HG03103 (cell line): Measurements from ENCODE around the gene ARHGDIA.
A peak's percentile ranks its signal among the peaks of the same experiment; 100 is the strongest.

ENCODE experiments used
- ATAC-seq: cut with Tn5 transposase; IDR thresholded peaks from one replicate; pipeline ENCODE4 v1.9.1; 2021; ENCODE audit warnings: low read depth; ENCODE audit not compliant: unreplicated experiment

ARHGDIA gene

GRCh38 chr17:81906476-81907218 is 35.5 kb upstream of the ARHGDIA start:
- no peak for ATAC-seq

GRCh38 chr17:81905993-81906392 is 34.9 kb upstream of the ARHGDIA start:
- no peak for ATAC-seq

GRCh38 chr17:81905424-81905875 is 34.3 kb upstream of the ARHGDIA start:
- ATAC-seq = no peak

- ATAC-seq = no peak
These were observed 33.7 kb upstream of the ARHGDIA start for GRCh38 chr17:81904600-81905423.

DNA sequence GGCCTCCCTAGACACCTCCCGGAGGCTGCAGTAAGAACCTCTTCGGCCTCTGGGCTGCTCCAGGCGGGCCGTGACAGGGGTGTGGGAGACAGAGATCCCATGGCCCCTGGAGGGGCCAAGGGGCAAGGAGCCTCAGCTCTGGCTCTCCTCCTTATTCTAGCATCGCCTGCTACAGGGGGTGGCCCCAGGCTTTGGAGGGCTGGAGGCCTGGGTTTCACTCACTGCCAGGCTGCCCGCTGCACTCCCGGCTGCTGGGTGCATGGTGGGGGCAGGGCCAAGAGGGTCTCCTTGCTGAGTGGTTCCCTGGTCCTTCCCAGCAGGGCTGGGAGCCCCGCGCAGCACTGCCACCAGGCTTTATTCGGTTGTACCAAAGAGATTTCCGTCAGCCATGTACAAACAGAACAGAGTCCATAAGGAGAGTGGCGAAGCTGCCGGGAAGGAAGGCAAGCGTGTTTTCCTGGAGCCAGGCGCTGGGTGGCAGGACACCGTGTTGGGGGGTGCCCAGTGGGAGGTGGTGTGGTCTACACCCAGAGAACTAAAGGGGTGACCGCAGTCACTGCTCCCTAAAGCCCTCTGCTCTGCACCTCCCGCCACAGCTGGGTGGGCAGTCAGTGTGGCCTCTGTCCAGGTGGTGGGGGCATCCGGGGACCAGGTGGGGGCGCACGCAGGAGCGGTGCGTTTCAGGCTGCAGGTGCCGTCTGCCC is 32.9 kb upstream of the ARHGDIA start:
- ATAC-seq = no peak

GRCh38 chr17:81903415-81903831 is 32.3 kb upstream of the ARHGDIA start:
- ATAC-seq = no peak

DNA sequence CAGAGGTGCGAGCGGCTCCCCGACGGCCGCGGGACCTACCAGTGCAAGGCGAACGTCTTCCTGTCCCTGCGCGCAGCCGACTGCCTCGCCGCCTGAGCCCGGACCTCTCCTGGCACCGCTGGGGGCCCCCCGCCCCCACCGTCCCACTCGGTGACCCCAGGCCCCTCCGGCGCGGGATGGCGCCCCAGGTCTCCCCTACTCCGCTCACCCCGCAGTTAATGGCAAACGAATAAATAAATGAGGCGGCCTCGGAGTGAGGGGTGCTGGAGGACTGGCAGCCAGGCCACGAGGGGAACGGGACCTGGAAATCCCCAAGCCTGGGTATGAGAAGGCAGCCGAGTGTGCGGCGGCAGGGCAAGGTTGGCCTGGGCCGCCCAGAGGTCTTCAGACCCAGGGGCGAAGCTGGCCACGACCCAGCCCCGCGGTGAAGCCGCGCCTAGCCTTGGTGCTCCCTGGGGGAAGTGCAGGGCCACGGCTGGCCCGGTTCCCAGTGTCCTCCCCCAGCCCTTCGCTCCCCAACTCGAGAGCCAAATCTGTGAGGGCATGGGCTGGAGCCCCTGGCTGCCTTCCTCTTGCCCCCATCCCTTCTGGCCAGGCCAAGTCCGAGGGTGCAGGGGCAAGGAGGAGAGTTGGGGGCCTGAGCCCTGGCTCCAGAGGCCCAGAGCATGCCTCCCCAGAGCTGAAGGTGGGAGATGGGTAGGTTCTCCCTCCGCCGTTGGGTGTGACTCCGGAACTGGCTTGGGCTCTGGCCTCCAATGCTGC is 31.7 kb upstream of the ARHGDIA start:
- ATAC-seq = no peak

DNA sequence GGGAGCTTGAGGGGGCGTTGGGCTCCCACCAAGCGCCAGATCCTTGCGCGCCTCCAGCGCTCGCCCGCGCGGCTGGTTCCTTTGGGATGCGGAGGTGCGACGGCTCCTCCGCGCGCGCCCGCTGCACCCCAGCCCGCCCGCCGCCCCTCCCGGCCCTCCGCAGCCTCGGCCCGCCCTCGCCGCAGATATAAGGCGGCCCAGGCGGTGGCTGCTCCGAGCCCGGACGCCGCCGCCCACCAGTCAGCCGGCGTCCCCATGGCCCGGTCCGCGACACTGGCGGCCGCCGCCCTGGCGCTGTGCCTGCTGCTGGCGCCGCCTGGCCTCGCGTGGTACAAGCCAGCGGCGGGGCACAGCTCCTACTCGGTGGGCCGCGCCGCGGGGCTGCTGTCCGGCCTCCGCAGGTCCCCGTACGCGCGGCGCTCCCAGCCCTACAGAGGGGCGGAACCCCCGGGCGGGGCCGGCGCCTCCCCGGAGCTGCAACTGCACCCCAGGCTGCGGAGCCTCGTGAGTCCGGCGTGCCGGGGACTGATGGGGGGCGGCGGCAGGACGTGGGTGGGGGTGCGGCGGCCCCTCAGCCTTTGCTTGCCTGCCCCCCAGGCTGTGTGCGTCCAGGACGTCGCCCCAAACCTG is 31.0 kb upstream of the ARHGDIA start, which contains the start of gene NPB:
TSS of gene NPB (plus strand) at position 216 of the 630 bp plus-strand sequence. CDS start at position 256, 40 bp downstream.
- ATAC-seq = no peak

DNA sequence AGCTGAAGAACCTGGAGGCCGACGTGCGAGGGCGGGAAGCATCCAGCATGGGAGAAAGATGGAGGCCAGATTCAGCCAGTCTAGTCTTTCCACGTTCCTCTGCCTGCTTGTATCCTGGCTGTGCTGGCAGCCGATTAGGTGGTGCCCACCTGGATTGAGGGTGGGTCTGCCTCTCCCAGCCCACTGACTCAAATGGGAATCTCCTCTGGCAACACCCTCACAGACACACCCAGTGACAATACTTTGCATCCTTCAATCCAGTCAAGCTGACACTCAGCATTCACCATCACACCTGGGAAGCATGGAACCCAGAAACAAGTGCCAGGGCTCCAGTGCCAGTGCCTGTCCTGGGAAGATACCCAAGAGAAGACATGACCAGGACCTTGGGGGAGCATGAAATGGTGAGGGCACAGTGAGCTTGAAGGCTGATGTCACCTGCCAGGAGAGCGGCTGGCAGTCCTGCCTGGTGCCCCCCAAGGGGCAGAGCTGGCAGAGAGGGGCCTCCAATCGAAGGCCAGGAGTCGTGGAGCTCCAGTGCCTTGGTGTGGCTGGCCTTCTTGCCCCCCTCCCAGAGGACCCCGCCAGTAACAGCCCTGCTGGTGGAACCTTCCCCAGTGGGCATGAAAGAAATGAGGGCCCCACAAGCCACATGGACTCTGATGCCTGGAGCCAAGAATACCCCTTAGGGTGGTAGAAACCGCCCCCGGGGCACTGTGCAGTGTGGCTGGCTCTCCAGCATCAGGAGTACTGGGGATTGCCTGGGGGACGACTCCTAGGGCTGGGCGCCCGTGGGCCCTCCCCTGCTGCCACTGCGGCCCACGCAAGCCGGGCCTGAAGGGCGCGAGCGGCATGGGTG is 30.3 kb upstream of the ARHGDIA start:
- ATAC-seq = no peak

GRCh38 chr17:81900181-81900820 is 29.2 kb upstream of the ARHGDIA start:
- no peak for ATAC-seq

GRCh38 chr17:81899514-81900166 is 28.5 kb upstream of the ARHGDIA start:
- no peak for ATAC-seq

- no peak for ATAC-seq
These were observed 27.7 kb upstream of the ARHGDIA start for GRCh38 chr17:81898885-81899284.

DNA sequence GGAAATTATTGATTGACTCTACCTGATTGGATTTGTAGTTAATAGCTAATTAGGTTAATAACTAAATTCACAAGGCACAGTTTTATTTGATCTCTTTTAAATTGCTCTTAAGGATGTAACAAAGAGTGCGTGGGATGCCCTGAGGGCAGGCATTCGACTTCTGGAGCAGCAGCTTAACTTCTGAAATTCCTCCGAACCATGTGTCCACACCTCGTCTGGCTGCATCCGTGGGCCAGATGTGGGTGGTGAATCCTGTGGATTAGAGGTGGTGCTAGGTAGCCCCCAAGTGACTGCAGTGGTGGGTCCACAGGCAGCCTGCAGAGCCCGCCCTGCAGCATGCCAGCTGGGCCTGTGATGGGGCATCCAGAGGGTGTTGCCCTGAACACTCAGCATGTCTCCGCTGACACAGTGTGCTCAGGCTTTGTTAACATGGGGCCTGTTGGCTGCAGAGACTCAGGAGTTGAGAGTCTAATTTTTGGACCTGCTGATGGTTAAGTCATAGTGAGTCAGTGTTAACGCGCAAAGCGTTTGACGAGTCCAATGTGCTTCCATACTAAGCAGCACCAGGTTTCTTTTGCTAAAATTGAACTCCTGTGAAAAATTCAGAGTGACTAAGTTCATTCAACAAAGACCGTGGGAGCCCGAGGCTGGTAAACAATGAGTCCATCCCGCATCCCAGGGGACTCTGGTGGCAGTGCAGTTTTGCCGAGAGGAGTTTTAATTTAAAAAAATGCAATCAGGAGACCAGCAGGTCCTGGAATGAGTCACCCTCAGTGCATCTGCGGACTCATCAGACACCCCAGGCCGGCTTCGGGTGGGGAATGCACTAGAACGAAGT is 27.1 kb upstream of the ARHGDIA start:
- no peak for ATAC-seq

- no peak for ATAC-seq
These were observed 24.3 kb upstream of the ARHGDIA start for GRCh38 chr17:81895400-81895799.

- ATAC-seq = no peak
These were observed 20.1 kb upstream of the ARHGDIA start for GRCh38 chr17:81891303-81891552.

DNA sequence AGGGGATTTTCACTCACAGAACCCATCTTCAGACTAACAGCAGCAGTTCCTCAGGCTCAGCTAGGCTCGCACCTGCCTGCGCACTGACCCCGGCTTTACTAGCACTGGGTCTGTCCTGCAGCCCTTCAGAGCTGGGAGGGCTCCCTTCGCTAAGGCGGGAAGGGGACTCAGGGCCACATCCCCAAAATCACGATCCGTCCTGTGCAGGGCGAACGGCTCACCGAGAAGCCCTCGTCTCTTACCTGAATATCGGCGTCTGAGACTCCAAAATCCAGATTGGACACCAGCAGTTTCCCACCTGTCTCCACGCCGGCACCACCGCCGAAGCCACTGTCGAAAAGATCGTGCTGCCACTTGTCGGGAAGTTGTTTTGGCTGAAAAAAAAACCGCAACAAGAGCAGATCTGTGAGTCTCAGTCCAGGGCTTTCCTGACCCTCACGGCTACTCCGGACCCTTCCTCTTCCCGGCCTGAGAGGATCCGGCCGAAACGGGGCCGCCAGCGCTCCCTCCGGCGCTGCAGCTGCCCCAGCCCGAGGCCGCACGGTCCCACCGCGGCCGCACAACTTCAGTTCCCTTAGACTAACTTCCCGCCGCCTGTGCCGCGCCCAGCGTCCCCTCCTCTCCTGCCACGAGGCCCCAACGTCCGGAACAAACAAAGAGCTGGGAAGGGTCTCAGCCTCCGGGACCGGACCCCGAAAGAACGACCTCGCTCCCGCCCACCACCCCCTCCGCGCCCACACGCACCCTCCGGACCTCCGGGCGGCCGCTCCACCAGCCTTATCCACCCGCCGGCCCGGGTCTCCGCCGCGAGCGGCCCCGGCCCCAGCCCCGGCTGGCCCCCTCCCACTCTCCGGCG is 19.5 kb upstream of the ARHGDIA start:
- ATAC-seq = peak; percentile 4
